Measurements from ENCODE around the gene IL15. TPM values are rescaled to one million over a fixed set of nuclear protein-coding genes. Genes with fewer than 3 reads are reported as not detected.

The IL15 gene
- total RNA-seq, 2 donors from 2014 or later, result 2.0 to 4.2 TPM

GRCh38 chr4:141642063-141642462, 5.7 kb downstream of the IL15 start:
- no peak for TF ChIP-seq CTCF (IDR thresholded peaks at IDR 0.05)
- DNase-seq (ENCODE audit: low spot score), result no peak
- no peaks in the 10 kb centered on the region for H3K36me3 ChIP-seq
- no peak overlapping the region for H3K4me3 ChIP-seq
- H3K9me3 ChIP-seq, result no peaks in the 10 kb centered on the region
- no peaks in the 10 kb centered on the region for H3K27me3 ChIP-seq
- no peak overlapping the region for H3K27ac ChIP-seq
- H3K4me1 ChIP-seq, result peaks cover 0 to 7% of the 10 kb centered on the region in 2 donors

GRCh38 chr4:141642711-141643110, 6.3 kb downstream of the IL15 start:
- no peak for TF ChIP-seq CTCF (IDR thresholded peaks at IDR 0.05)
- H3K27ac ChIP-seq, result no peak overlapping the region

DNA sequence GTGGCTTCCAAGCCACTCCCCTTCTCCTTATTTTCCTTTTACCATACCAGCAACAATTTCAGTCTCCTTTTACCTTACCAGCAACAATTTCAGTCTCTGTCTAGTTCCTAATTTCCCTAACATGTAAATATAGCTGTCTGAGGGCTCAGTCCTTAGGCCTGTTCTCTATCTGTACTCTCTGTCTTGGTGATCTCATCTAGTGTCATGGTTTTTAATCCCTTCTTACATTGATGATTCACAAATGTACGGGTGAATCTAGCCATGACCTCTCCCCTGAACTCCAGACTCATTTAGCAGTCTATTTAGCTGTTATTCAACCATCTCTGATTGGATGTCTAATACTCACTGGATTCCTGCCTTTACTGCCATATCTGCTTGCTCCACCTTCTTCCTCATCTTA, 7.2 kb downstream of the IL15 start:
- DNase-seq (ENCODE audit: low spot score), result no peak
- Histone ChIP-seq H3K9me3 (no peaks in the 10 kb centered on the region), H3K4me1 (peaks cover 0 to 6% of the 10 kb centered on the region in 2 donors), H3K27me3 (no peaks in the 10 kb centered on the region), H3K4me3 (no peak overlapping the region), H3K27ac (no peak overlapping the region), H3K36me3 (no peaks in the 10 kb centered on the region)
- no peak for TF ChIP-seq CTCF (IDR thresholded peaks at IDR 0.05)

More at GRCh38 chr4:141642711-141643110, 6.3 kb downstream of the IL15 start:
- H3K36me3 ChIP-seq, result no peaks in the 10 kb centered on the region
- H3K4me3 ChIP-seq, result no peak overlapping the region
- peaks cover 0 to 4% of the 10 kb centered on the region in 2 donors for H3K4me1 ChIP-seq
- no peaks in the 10 kb centered on the region for H3K9me3 ChIP-seq
- H3K27me3 ChIP-seq, result no peaks in the 10 kb centered on the region
- DNase-seq (ENCODE audit: low spot score), result no peak

GRCh38 chr4:141645611-141646340, 9.4 kb downstream of the IL15 start:
- Histone ChIP-seq H3K9me3 (no peaks in the 10 kb centered on the region), H3K4me3 (no peak overlapping the region), H3K4me1 (peaks cover 0 to 11% of the 10 kb centered on the region in 2 donors), H3K36me3 (no peaks in the 10 kb centered on the region), H3K27ac (no peak overlapping the region), H3K27me3 (no peaks in the 10 kb centered on the region)
- no peak for DNase-seq (ENCODE audit: low spot score)
- TF ChIP-seq CTCF (IDR thresholded peaks at IDR 0.05), result no peak

DNA sequence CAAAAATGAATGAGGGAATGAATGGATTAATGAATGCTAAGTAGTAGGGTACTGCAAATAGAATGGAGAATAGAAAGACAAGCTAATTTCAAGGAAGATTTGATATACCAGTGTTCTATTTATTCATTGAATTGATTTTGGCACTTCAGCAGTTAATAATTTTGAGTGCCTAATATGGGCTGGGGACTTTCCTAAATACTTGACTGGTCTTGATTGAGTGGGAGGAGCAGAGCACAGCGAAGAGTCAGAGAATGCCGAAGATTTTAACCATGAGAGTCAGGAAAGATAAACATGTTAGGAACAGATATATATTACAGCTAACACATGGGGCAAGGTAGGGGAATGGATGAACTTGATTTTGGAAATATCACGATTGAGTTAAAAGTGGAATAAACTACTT, 10.6 kb downstream of the IL15 start:
- no peak for TF ChIP-seq CTCF (IDR thresholded peaks at IDR 0.05)
- H3K27me3 ChIP-seq, result no peaks in the 10 kb centered on the region
- DNase-seq (ENCODE audit: low spot score), result no peak
- H3K27ac ChIP-seq, result no peak overlapping the region
- no peaks in the 10 kb centered on the region for H3K36me3 ChIP-seq
- peaks cover 0 to 14% of the 10 kb centered on the region in 2 donors for H3K4me1 ChIP-seq
- H3K9me3 ChIP-seq, result no peaks in the 10 kb centered on the region
- H3K4me3 ChIP-seq, result no peak overlapping the region

DNA sequence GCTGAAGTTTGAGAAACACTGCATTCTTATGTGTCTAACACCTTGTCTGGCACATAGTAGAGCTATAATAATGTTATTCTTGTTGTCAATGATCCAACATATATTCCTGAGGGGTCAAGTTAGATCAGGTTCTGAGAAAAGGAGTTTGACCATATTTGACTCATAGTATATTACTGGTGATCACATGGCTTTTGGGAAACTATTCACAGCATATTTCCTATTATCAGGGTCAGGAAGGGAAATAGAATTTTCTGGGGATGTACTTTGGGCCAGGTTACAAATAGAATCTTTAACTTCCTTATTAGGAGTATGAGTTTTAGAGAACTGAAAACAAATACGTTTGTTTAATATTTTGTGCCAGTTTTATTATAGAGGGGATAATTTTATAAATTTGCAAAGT, 11.6 kb downstream of the IL15 start:
- Histone ChIP-seq H3K4me3 (no peak overlapping the region), H3K27ac (no peak overlapping the region), H3K27me3 (no peaks in the 10 kb centered on the region), H3K36me3 (no peaks in the 10 kb centered on the region), H3K4me1 (peaks cover 0 to 24% of the 10 kb centered on the region in 2 donors), H3K9me3 (no peaks in the 10 kb centered on the region)
- no peak for TF ChIP-seq CTCF (IDR thresholded peaks at IDR 0.05)
- no peak for DNase-seq (ENCODE audit: low spot score)

All from right atrium auricular region (tissue), 2 donors.